MV-4-11 (cell line): ENCODE measurements around the gene HYCC1.

ENCODE experiments used
- DNase-seq: peaks from one replicate; lab custom pipeline; 2025; lab: John Stamatoyannopoulos, UW

Gene HYCC1

GRCh38 chr7:23016345-23017253, 2.7 kb upstream of the HYCC1 start:
- DNase-seq: no peak

- DNase-seq: no peak
Observed at GRCh38 chr7:23014681-23015080, 751 bp upstream of the HYCC1 start.

GRCh38 chr7:23012908-23013714, 819 bp downstream of the HYCC1 start:
- no peak for DNase-seq

- no peak for DNase-seq
Observed at GRCh38 chr7:23012186-23012585, 1.7 kb downstream of the HYCC1 start.

GRCh38 chr7:23011222-23011924, 2.6 kb downstream of the HYCC1 start:
- DNase-seq: peak; percentile 40

GRCh38 chr7:23009303-23009702, 4.6 kb downstream of the HYCC1 start:
- no peak for DNase-seq

GRCh38 chr7:23004247-23004520, 9.7 kb downstream of the HYCC1 start:
- no peak for DNase-seq

GRCh38 chr7:23003505-23004246, 10.3 kb downstream of the HYCC1 start:
- DNase-seq: no peak

GRCh38 chr7:23002698-23003097, 11.2 kb downstream of the HYCC1 start:
- no peak for DNase-seq

GRCh38 chr7:23001610-23002009, 12.3 kb downstream of the HYCC1 start:
- DNase-seq: no peak

- no peak for DNase-seq
Observed at GRCh38 chr7:23000597-23001360, 13.2 kb downstream of the HYCC1 start.

GRCh38 chr7:22998519-22998896, 15.4 kb downstream of the HYCC1 start:
- DNase-seq: no peak

GRCh38 chr7:22997871-22998518, 15.9 kb downstream of the HYCC1 start:
- DNase-seq: no peak

GRCh38 chr7:22996470-22996869, 17.5 kb downstream of the HYCC1 start:
- no peak for DNase-seq

GRCh38 chr7:22995011-22995410, 18.9 kb downstream of the HYCC1 start:
- DNase-seq: no peak

GRCh38 chr7:22992874-22993840, 20.8 kb downstream of the HYCC1 start:
- DNase-seq: peak; percentile 49

GRCh38 chr7:22990588-22990949, 23.4 kb downstream of the HYCC1 start:
- DNase-seq: no peak

GRCh38 chr7:22989643-22990587, 24.0 kb downstream of the HYCC1 start:
- DNase-seq: no peak
